NCI-H345 treated with DMSO at 0.1 percent for 48 hours (cell line): ENCODE measurements around the gene SLA2.
"Not testable (repeated sequence)": the region's sequence is repeated elsewhere in the genome, so short reads cannot be mapped to it uniquely, and the experiment has no call there.

Experiments
- DNase-seq: peaks from one replicate; lab custom pipeline; 2025; ENCODE audit not compliant: unreplicated experiment; lab: John Stamatoyannopoulos, UW

Gene SLA2

GRCh38 chr20:36576081-36576445 lies 69.9 kb downstream of the SLA2 start:
- no peak for DNase-seq

- no peak for DNase-seq
Observed at GRCh38 chr20:36574366-36575135, 71.4 kb downstream of the SLA2 start.

GRCh38 chr20:36573798-36574365 lies 72.1 kb downstream of the SLA2 start:
- no peak for DNase-seq

GRCh38 chr20:36573103-36573797 lies 72.7 kb downstream of the SLA2 start, which contains the start of gene TGIF2:
TSS of gene TGIF2 (plus strand) at chr20:36573597. CDS start at chr20:36578775, 5,178 bp downstream.
- no peak for DNase-seq

- DNase-seq = no peak
Observed at GRCh38 chr20:36572701-36573102, 73.3 kb downstream of the SLA2 start.

GRCh38 chr20:36571564-36572504 lies 74.2 kb downstream of the SLA2 start:
- no peak for DNase-seq

- DNase-seq = no peak
Observed at GRCh38 chr20:36569847-36570429, 76.1 kb downstream of the SLA2 start.

- no peak for DNase-seq
Observed at GRCh38 chr20:36565520-36565919, 80.5 kb downstream of the SLA2 start.

- DNase-seq = not testable (repeated sequence)
Observed at GRCh38 chr20:36564726-36565121, 81.3 kb downstream of the SLA2 start.

- DNase-seq = not testable (repeated sequence)
Observed at GRCh38 chr20:36564078-36564725, 81.8 kb downstream of the SLA2 start.

GRCh38 chr20:36563374-36563773 lies 82.6 kb downstream of the SLA2 start:
- no peak for DNase-seq

- no peak for DNase-seq
Observed at GRCh38 chr20:36562724-36563123, 83.3 kb downstream of the SLA2 start.
